SK-N-SH (cell line): Measurements from ENCODE around the gene RAVER2. TPM values are rescaled to one million over a fixed set of nuclear protein-coding genes. Genes with fewer than 3 reads are reported as not detected.

ENCODE experiments used
- CTCF ChIA-PET: fragments of 300-600, 350-600 bp; formaldehyde crosslinking; extraction: SDS; loops from one replicate; lab custom pipeline; 2021; lab: Yijun Ruan, JAX
- POLR2A ChIA-PET: fragments of 350-600 bp; sonication (Branson Sonifier 250); formaldehyde crosslinking; extraction: SDS; loops from one replicate; lab custom pipeline; 2020; ENCODE audit warnings: antibody characterized with exemption, inconsistent platforms; lab: Yijun Ruan, JAX
- DNase-seq: peaks from one replicate; pipeline ENCODE4 v3.0.0; 2012
- H2AFZ ChIP-seq: fragments of 200-600 bp; sonication (generic); 2 replicates; pipeline ENCODE4 v1.8.1; 2016; ENCODE audit warnings: antibody characterized with exemption, mild to moderate bottlenecking, low read depth
- H3F3A ChIP-seq: fragments of 200-600 bp; sonication (generic); replicated peaks from 2 replicates; pipeline ENCODE3; 2016; ENCODE audit warnings: antibody characterized with exemption, mild to moderate bottlenecking; ENCODE audit not compliant: insufficient read depth
- H3K27ac ChIP-seq, 2 experiments: fragments of 200-500 bp in 1 of 2; fragments of 200-600 bp in 1 of 2; sonication (Bioruptor generic) in 1 of 2; sonication (generic), shearing (Covaris generic) in 1 of 2; 2 replicates each; pipeline versions ENCODE4 v1.5.1 to v1.6.1; 2014 to 2016; ENCODE audit warnings: low read depth in 2 of 2, inconsistent platforms in 1 of 2, low read length in 1 of 2, mild to moderate bottlenecking in 1 of 2, mixed read lengths in 1 of 2
- H3K27me3 ChIP-seq: fragments of 200-600 bp; sonication (generic), shearing (Covaris generic); 2 replicates; pipeline ENCODE4 v1.6.1; 2016; ENCODE audit warnings: mixed run types; ENCODE audit not compliant: insufficient read depth
- H3K36me3 ChIP-seq, 2 experiments: fragments of 200-500 bp in 1 of 2; fragments of 200-600 bp in 1 of 2; sonication (Bioruptor generic) in 1 of 2; sonication (generic) in 1 of 2; replicated peaks in 1 of 2; 2 replicates each; pipeline versions ENCODE3 to v1.5.1; 2014 to 2016; ENCODE audit warnings: low read length in 1 of 2, mild to moderate bottlenecking in 1 of 2; ENCODE audit not compliant: insufficient read depth in 2 of 2, control insufficient read depth in 1 of 2
- H3K4me1 ChIP-seq, 2 experiments: fragments of 200-500 bp in 1 of 2; fragments of 200-600 bp in 1 of 2; sonication (Bioruptor generic) in 1 of 2; sonication (generic), shearing (Covaris generic) in 1 of 2; 2 replicates each; pipeline versions ENCODE4 v1.5.1 to v1.6.1; 2014 to 2016; ENCODE audit warnings: low read depth in 1 of 2, low read length in 1 of 2, mixed run types in 1 of 2; ENCODE audit not compliant: insufficient read depth in 2 of 2, control insufficient read depth in 1 of 2
- H3K4me2 ChIP-seq: fragments of 200-600 bp; sonication (generic), shearing (Covaris generic); 2 replicates; pipeline ENCODE4 v1.6.1; 2017; ENCODE audit warnings: mixed run types
- H3K4me3 ChIP-seq, 2 experiments: fragments of 200-500 bp in 1 of 2; fragments of 200-600 bp in 1 of 2; sonication (Bioruptor generic) in 1 of 2; sonication (generic), shearing (Covaris generic) in 1 of 2; 2 replicates each; pipeline versions ENCODE4 v1.5.1 to v1.8.1; 2014 to 2016; ENCODE audit warnings: low read depth in 2 of 2, inconsistent platforms in 1 of 2, low read length in 1 of 2, mild to moderate bottlenecking in 1 of 2, mixed read lengths in 1 of 2, moderate library complexity in 1 of 2
- H3K79me2 ChIP-seq: fragments of 200-600 bp; sonication (generic); 2 replicates; pipeline ENCODE4 v1.8.1; 2017; ENCODE audit warnings: mild to moderate bottlenecking; ENCODE audit not compliant: insufficient read depth
- H3K9ac ChIP-seq: fragments of 200-600 bp; sonication (generic); 2 replicates; pipeline ENCODE4 v1.6.1; 2017; ENCODE audit warnings: mixed run types
- H3K9me2 ChIP-seq: fragments of 200-600 bp; sonication (generic); 2 replicates; pipeline ENCODE4 v1.6.1; 2017; ENCODE audit warnings: mixed run types
- H3K9me3 ChIP-seq: fragments of 200-600 bp; sonication (generic); 2 replicates; pipeline ENCODE4 v1.6.1; 2017; ENCODE audit warnings: mixed run types, mild to moderate bottlenecking, moderate library complexity
- H4K20me1 ChIP-seq: fragments of 200-600 bp; sonication (generic); 2 replicates; pipeline ENCODE4 v1.6.1; 2017; ENCODE audit warnings: mild to moderate bottlenecking, mixed run types; ENCODE audit not compliant: insufficient read depth
- CHD2 ChIP-seq: fragments of 150-350 bp; IDR thresholded peaks from 2 replicates; pipeline ENCODE4 v1.6.1; 2018; ENCODE audit warnings: low read length; ENCODE audit not compliant: partially characterized antibody
- ELF1 ChIP-seq: IDR thresholded peaks from 2 replicates; pipeline ENCODE4 v1.4.0; 2012
- FOSL2 ChIP-seq: IDR thresholded peaks from 2 replicates; pipeline ENCODE4 v1.4.0; 2012; ENCODE audit warnings: low read depth, mild to moderate bottlenecking, moderate library complexity, borderline replicate concordance
- FOXJ3 ChIP-seq: sonication (generic); formaldehyde crosslinking; IDR thresholded peaks from 2 replicates; pipeline ENCODE4 v1.5.1; 2020; ENCODE audit warnings: mild to moderate bottlenecking, missing genetic modification reagents
- GATA2 ChIP-seq: sonication (generic); formaldehyde crosslinking; IDR thresholded peaks from 2 replicates; pipeline ENCODE4 v1.5.0; 2020; ENCODE audit warnings: mild to moderate bottlenecking, missing genetic modification reagents
- JUND ChIP-seq: IDR thresholded peaks from 2 replicates; pipeline ENCODE4 v1.4.0; 2012
- MEF2A ChIP-seq: IDR thresholded peaks from 2 replicates; pipeline ENCODE4 v1.4.0; 2012; ENCODE audit warnings: low read depth, borderline replicate concordance
- RCOR1 ChIP-seq: fragments of 150-350 bp; IDR thresholded peaks from 2 replicates; pipeline ENCODE4 v1.6.1; 2017; ENCODE audit warnings: antibody characterized with exemption, low read length
- TAF1 ChIP-seq: IDR thresholded peaks from 2 replicates; pipeline ENCODE4 v1.6.1; 2012; ENCODE audit warnings: low read depth, mild to moderate bottlenecking, low read length, moderate library complexity, borderline replicate concordance
- TEAD4 ChIP-seq: IDR thresholded peaks from 2 replicates; pipeline ENCODE4 v1.4.0; 2012; ENCODE audit warnings: mild to moderate bottlenecking, borderline replicate concordance; ENCODE audit not compliant: insufficient read depth
- YY1 ChIP-seq: IDR thresholded peaks from 2 replicates; pipeline ENCODE4 v1.4.0; 2012; ENCODE audit warnings: low read depth, mild to moderate bottlenecking
- WGBS: methylation state at CpG from one replicate; pipeline ENCODE4 v1.1.6; 2017; ENCODE audit warnings: low lambda C conversion rate; 5-methylcytosine and 5-hydroxymethylcytosine counted together
- polyA plus RNA-seq, 3 experiments: library from polyadenylated mRNA; depleted of rRNA; stranded (reverse); fragments of >200 nt; gene quantifications; 2 replicates each; pipeline ENCODE4 v1.2.3, GENCODE V29; 2012
- TF ChIP-seq, protein P1 (sequence below): IDR thresholded peaks from 2 replicates; pipeline ENCODE4 v1.4.0; 2012; ENCODE audit warnings: low read depth, borderline replicate concordance
- TF ChIP-seq, protein P2 (sequence below): fragments of 200-600 bp; sonication (generic); IDR thresholded peaks from 2 replicates; pipeline ENCODE4 v1.6.1; 2017; ENCODE audit warnings: antibody characterized with exemption, mild to moderate bottlenecking, moderate library complexity
- TF ChIP-seq, protein P3 (sequence below): IDR thresholded peaks from 2 replicates; pipeline ENCODE4 v1.4.0; 2012; ENCODE audit warnings: low read depth
- TF ChIP-seq, protein P4 (sequence below): IDR thresholded peaks from 2 replicates; pipeline ENCODE4 v1.4.0; 2012; ENCODE audit warnings: low read depth, borderline replicate concordance
- TF ChIP-seq, protein P5 (sequence below): fragments of 150-350 bp; IDR thresholded peaks from 2 replicates; pipeline ENCODE4 v1.6.1; 2016; ENCODE audit warnings: mild to moderate bottlenecking, low read depth, low read length
- TF ChIP-seq, protein P6 (sequence below): fragments of 150-350 bp; IDR thresholded peaks from 2 replicates; pipeline ENCODE4 v1.6.1; 2017; ENCODE audit warnings: antibody characterized with exemption, low read length, low read depth, borderline replicate concordance

RAVER2 gene
- polyA plus RNA-seq, 1 of the 3 experiments (the other 2 are of a cell fraction): 7.3 TPM

DNA sequence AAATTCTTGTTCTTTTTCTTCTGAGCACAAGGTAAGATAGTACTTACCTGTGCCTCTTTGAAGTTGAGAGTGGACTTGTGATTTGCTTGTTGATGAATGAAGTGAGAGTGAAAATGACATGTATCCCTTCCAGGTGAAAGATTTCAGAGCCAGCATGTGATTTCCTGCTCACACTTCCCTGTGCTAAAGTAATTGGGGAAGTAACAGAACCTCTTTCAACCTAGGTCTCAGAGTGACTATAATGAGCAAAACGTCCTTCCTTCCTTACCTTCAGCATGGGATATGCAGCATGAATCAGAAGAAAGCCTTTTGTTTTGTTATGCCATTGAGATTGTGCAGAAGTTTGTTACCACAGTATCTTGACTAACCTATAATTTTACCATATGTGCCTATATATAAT lies 24.6 kb downstream of the RAVER2 start:
- H3K4me2 ChIP-seq: no peak overlapping the region
- no peak for DNase-seq
- H2AFZ ChIP-seq: no peak overlapping the region
- WGBS: 79% methylated on average over 1 of the region's 1 CpG
- H3F3A ChIP-seq: no peaks in the 10 kb centered on the region
- H4K20me1 ChIP-seq: no peaks in the 10 kb centered on the region
- peaks cover 15 to 17% of the 10 kb centered on the region in 2 experiments for H3K36me3 ChIP-seq
- no peak overlapping the region for H3K27ac ChIP-seq
- no peaks in the 10 kb centered on the region for H3K79me2 ChIP-seq
- no peak overlapping the region for H3K4me3 ChIP-seq
- ChIA-PET CTCF (interaction anchor here (0.6 to 1.3 kb wide), 2 partner anchors 25 to 80 kb away, joined by 3 read pairs; no protein-coding TSS in a partner anchor), POLR2A (no interaction called here)
- H3K27me3 ChIP-seq: no peaks in the 10 kb centered on the region
- H3K9me3 ChIP-seq: no peaks in the 10 kb centered on the region
- H3K9ac ChIP-seq: no peak overlapping the region
- H3K4me1 ChIP-seq: no peaks in the 10 kb centered on the region; a peak in 1 of 4 replicates
- H3K9me2 ChIP-seq: no peaks in the 10 kb centered on the region
- TF ChIP-seq RCOR1: no peak
- no peak for TF ChIP-seq ELF1
- no peak for TF ChIP-seq CHD2
- no peak for TF ChIP-seq MEF2A
- TF ChIP-seq, protein P1, sequence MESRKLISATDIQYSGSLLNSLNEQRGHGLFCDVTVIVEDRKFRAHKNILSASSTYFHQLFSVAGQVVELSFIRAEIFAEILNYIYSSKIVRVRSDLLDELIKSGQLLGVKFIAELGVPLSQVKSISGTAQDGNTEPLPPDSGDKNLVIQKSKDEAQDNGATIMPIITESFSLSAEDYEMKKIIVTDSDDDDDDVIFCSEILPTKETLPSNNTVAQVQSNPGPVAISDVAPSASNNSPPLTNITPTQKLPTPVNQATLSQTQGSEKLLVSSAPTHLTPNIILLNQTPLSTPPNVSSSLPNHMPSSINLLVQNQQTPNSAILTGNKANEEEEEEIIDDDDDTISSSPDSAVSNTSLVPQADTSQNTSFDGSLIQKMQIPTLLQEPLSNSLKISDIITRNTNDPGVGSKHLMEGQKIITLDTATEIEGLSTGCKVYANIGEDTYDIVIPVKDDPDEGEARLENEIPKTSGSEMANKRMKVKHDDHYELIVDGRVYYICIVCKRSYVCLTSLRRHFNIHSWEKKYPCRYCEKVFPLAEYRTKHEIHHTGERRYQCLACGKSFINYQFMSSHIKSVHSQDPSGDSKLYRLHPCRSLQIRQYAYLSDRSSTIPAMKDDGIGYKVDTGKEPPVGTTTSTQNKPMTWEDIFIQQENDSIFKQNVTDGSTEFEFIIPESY: no peak
- TF ChIP-seq FOSL2: no peak
- TF ChIP-seq, protein P2, sequence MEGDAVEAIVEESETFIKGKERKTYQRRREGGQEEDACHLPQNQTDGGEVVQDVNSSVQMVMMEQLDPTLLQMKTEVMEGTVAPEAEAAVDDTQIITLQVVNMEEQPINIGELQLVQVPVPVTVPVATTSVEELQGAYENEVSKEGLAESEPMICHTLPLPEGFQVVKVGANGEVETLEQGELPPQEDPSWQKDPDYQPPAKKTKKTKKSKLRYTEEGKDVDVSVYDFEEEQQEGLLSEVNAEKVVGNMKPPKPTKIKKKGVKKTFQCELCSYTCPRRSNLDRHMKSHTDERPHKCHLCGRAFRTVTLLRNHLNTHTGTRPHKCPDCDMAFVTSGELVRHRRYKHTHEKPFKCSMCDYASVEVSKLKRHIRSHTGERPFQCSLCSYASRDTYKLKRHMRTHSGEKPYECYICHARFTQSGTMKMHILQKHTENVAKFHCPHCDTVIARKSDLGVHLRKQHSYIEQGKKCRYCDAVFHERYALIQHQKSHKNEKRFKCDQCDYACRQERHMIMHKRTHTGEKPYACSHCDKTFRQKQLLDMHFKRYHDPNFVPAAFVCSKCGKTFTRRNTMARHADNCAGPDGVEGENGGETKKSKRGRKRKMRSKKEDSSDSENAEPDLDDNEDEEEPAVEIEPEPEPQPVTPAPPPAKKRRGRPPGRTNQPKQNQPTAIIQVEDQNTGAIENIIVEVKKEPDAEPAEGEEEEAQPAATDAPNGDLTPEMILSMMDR: no peak
- TF ChIP-seq, protein P3, sequence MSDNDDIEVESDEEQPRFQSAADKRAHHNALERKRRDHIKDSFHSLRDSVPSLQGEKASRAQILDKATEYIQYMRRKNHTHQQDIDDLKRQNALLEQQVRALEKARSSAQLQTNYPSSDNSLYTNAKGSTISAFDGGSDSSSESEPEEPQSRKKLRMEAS: no peak
- TF ChIP-seq, protein P4, sequence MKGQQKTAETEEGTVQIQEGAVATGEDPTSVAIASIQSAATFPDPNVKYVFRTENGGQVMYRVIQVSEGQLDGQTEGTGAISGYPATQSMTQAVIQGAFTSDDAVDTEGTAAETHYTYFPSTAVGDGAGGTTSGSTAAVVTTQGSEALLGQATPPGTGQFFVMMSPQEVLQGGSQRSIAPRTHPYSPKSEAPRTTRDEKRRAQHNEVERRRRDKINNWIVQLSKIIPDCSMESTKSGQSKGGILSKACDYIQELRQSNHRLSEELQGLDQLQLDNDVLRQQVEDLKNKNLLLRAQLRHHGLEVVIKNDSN: no peak
- no peak for TF ChIP-seq YY1
- TF ChIP-seq, protein P5, sequence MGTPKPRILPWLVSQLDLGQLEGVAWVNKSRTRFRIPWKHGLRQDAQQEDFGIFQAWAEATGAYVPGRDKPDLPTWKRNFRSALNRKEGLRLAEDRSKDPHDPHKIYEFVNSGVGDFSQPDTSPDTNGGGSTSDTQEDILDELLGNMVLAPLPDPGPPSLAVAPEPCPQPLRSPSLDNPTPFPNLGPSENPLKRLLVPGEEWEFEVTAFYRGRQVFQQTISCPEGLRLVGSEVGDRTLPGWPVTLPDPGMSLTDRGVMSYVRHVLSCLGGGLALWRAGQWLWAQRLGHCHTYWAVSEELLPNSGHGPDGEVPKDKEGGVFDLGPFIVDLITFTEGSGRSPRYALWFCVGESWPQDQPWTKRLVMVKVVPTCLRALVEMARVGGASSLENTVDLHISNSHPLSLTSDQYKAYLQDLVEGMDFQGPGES: no peak

DNA sequence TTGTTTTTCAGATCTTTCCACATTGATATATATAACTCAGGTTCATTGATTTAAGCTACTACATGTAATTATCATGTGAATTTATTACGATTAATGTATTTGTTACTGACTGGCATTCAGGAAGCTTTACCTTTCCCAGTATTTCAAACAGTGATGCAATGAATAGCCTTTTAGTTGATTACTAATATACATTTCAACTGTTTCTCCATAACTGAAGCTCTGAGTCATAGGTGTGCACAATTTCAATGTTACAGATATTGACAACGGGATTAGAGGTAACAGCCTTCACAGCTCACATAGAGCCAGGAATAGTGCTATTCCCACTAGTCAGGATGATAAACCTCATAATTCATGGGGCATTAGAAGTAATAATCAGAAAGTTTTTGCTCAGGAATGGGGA lies 25.1 kb downstream of the RAVER2 start:
- no peak overlapping the region for H3K4me3 ChIP-seq
- no peak for TF ChIP-seq TAF1
- TF ChIP-seq FOXJ3 (CRISPR knock-in tag): no peak
- TF ChIP-seq JUND: no peak
- TF ChIP-seq GATA2 (CRISPR knock-in tag): no peak
- TF ChIP-seq, protein P3: no peak
- TF ChIP-seq TEAD4: no peak
- TF ChIP-seq, protein P6, sequence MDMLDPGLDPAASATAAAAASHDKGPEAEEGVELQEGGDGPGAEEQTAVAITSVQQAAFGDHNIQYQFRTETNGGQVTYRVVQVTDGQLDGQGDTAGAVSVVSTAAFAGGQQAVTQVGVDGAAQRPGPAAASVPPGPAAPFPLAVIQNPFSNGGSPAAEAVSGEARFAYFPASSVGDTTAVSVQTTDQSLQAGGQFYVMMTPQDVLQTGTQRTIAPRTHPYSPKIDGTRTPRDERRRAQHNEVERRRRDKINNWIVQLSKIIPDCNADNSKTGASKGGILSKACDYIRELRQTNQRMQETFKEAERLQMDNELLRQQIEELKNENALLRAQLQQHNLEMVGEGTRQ: no peak
- TF ChIP-seq, protein P4: no peak
- no peak for TF ChIP-seq YY1

More for the DNA sequence above, 25.1 kb downstream of the RAVER2 start:
- H3K27me3 ChIP-seq: no peaks in the 10 kb centered on the region
- H3K9ac ChIP-seq: no peak overlapping the region
- no peaks in the 10 kb centered on the region for H4K20me1 ChIP-seq
- CTCF ChIA-PET: interaction anchor here (1.3 kb wide), 1 partner anchor 26 kb away, joined by 3 read pairs; no protein-coding TSS in a partner anchor
- H3K79me2 ChIP-seq: no peaks in the 10 kb centered on the region
- 93% methylated on average over 2 of the region's 2 CpGs for WGBS
- no peak for DNase-seq
- POLR2A ChIA-PET: no interaction called here
- no peaks in the 10 kb centered on the region for H3K9me2 ChIP-seq
- H3K27ac ChIP-seq: no peak overlapping the region
- H3F3A ChIP-seq: no peaks in the 10 kb centered on the region
- no peak overlapping the region for H3K4me2 ChIP-seq
- peaks cover 15 to 17% of the 10 kb centered on the region in 2 experiments for H3K36me3 ChIP-seq
- no peaks in the 10 kb centered on the region for H3K9me3 ChIP-seq
- no peaks in the 10 kb centered on the region; a peak in 1 of 4 replicates for H3K4me1 ChIP-seq
- H2AFZ ChIP-seq: no peak overlapping the region
